ENCODE results near the gene CTTNBP2. TPM values are rescaled to one million over a fixed set of nuclear protein-coding genes. Genes with fewer than 3 reads are reported as not detected.

The CTTNBP2 gene
- polyA plus RNA-seq, 2 of the 4 experiments (the other 2 are of a cell fraction) = 0.18 to 0.25 TPM

DNA sequence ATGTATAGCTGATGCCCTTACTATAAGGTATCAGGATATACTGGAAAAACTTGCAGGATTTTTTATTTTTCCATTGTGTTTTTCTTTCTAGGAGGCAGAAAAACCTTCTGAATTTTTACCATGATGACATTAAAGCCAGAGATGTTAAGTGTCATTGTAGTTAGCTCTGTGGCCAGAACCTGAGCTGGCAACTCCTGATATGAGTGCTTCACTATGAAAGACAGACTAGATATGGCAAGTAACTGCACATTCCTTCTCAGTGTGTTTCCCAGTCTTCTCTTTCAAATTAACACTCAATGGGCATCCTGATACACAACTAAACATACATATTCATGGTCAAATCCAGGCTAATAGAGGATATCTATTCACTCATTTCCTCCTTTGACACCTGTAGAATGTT is 166.2 kb downstream of the CTTNBP2 start:
- FAIRE-seq = no peak
- Histone ChIP-seq H3K4me1 (0 out of 3 replicates have a peak, but pooled peaks cover 6% of the 10 kb centered on the region), H3K27ac (no peak overlapping the region), H3K4me2 (no peak overlapping the region), H3K4me3 (no peak overlapping the region), H3K9me3 (no peaks in the 10 kb centered on the region)
- TF ChIP-seq POLR2A (IDR thresholded peaks at IDR 0.05; ENCODE audit: low read length) = no peak
- TF ChIP-seq NPAS2 (CRISPR knock-in tag; IDR thresholded peaks at IDR 0.05; ENCODE audit: borderline replicate concordance) = no peak
- no peak for TF ChIP-seq FOSB (CRISPR knock-in tag; IDR thresholded peaks at IDR 0.05)
- TF ChIP-seq, protein P1, sequence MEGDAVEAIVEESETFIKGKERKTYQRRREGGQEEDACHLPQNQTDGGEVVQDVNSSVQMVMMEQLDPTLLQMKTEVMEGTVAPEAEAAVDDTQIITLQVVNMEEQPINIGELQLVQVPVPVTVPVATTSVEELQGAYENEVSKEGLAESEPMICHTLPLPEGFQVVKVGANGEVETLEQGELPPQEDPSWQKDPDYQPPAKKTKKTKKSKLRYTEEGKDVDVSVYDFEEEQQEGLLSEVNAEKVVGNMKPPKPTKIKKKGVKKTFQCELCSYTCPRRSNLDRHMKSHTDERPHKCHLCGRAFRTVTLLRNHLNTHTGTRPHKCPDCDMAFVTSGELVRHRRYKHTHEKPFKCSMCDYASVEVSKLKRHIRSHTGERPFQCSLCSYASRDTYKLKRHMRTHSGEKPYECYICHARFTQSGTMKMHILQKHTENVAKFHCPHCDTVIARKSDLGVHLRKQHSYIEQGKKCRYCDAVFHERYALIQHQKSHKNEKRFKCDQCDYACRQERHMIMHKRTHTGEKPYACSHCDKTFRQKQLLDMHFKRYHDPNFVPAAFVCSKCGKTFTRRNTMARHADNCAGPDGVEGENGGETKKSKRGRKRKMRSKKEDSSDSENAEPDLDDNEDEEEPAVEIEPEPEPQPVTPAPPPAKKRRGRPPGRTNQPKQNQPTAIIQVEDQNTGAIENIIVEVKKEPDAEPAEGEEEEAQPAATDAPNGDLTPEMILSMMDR (IDR thresholded peaks at IDR 0.05) = no peak
- no peak for TF ChIP-seq MYC (IDR thresholded peaks at IDR 0.05; ENCODE audit: borderline replicate concordance, low read length)
- TF ChIP-seq HDAC2 (IDR thresholded peaks at IDR 0.05) = no peak
- TF ChIP-seq EP300 (IDR thresholded peaks at IDR 0.05) = no peak
- TF ChIP-seq CHD2 (IDR thresholded peaks at IDR 0.05; ENCODE audit: low read length, partially characterized antibody) = no peak
- TF ChIP-seq CBX8 (IDR thresholded peaks at IDR 0.05) = no peak
- TF ChIP-seq, protein P2, sequence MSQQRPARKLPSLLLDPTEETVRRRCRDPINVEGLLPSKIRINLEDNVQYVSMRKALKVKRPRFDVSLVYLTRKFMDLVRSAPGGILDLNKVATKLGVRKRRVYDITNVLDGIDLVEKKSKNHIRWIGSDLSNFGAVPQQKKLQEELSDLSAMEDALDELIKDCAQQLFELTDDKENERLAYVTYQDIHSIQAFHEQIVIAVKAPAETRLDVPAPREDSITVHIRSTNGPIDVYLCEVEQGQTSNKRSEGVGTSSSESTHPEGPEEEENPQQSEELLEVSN (IDR thresholded peaks at IDR 0.05; ENCODE audit: borderline replicate concordance, low read depth) = no peak
- no peak for TF ChIP-seq MAZ (IDR thresholded peaks at IDR 0.05; ENCODE audit: borderline replicate concordance, low read depth, low read length)
- no peak for TF ChIP-seq JUN (IDR thresholded peaks at IDR 0.05)
- TF ChIP-seq KDM1A (IDR thresholded peaks at IDR 0.05; ENCODE audit: low read depth) = no peak
- no peak for TF ChIP-seq BCL3 (IDR thresholded peaks at IDR 0.05)
- POLR2A ChIA-PET = no interaction called here
- CTCF ChIA-PET = interaction anchor here (2.4 kb wide), 1 partner anchor 9 kb away, joined by 8 read pairs; no protein-coding TSS in a partner anchor
- DNase-seq (ENCODE audit: low read depth in 1 of 2, low spot score in 1 of 2) = no peak
- no peak for ATAC-seq

DNA sequence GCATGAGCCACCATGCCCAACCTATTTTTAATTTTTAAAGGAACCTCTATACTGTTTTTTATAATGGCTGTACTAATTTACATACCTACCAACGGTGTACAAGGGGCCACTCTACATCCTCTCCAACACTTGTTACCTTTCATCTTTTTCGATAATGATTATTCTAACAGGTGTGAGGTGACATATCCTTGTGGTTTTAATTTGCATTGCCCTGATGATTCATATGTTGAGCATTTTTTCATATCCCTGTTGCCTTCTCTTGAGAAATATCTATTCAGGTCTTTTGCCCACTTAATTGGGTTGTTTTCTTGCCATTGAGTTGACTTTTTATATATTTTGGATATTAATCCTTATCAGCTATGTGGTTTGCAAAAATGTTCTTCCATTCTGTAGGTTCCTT is 167.0 kb downstream of the CTTNBP2 start:
- Histone ChIP-seq H3K4me1 (0 out of 3 replicates have a peak, but pooled peaks cover 6% of the 10 kb centered on the region), H3K9me3 (no peaks in the 10 kb centered on the region), H3K27ac (no peak overlapping the region), H3K4me3 (no peak overlapping the region), H3K4me2 (no peak overlapping the region)
- CTCF ChIA-PET = interaction anchor here (2.4 kb wide), 1 partner anchor 10 kb away, joined by 8 read pairs; no protein-coding TSS in a partner anchor
- DNase-seq (ENCODE audit: low read depth in 1 of 2, low spot score in 1 of 2) = no peak
- FAIRE-seq = no peak
- TF ChIP-seq POLR2AphosphoS2 (conservative IDR thresholded peaks at IDR 0.05; ENCODE audit: low read length) (no peak), TP53 (CRISPR knock-in tag; IDR thresholded peaks at IDR 0.05) (no peak), ELK1 (IDR thresholded peaks at IDR 0.05; ENCODE audit: low read depth, low read length) (no peak), CBX8 (IDR thresholded peaks at IDR 0.05) (no peak), JUN (IDR thresholded peaks at IDR 0.05) (no peak), CHD2 (IDR thresholded peaks at IDR 0.05; ENCODE audit: low read length, partially characterized antibody) (no peak), CBX2 (IDR thresholded peaks at IDR 0.05; ENCODE audit: borderline replicate concordance, low read depth) (no peak)
- no peak for ATAC-seq
- POLR2A ChIA-PET = no interaction called here
- 55% methylated on average over 2 of the region's 2 CpGs for WGBS (ENCODE audit: missing lambda C conversion rate)

DNA sequence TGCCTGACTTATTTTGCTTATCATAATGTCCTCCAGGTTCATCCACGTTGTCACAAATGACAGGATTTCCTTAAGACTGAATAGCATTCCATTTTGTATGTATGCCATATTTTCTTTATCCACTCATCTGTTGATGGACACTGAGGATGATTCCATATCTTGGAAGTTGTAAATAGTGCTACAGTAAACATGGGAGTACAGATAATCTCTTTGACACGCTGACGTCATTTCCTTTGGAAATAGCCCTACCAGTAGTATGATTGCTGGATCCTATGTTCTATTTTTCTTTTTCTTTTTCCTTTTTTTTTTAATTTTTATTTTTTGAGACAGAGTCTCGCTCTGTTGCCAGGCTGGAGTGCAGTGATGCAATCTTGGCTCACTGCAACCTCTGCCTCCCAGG is 167.6 kb downstream of the CTTNBP2 start:
- POLR2A ChIA-PET = no interaction called here
- FAIRE-seq (no peak), ATAC-seq (no peak), DNase-seq (ENCODE audit: low read depth in 1 of 2, low spot score in 1 of 2) (no peak)
- Histone ChIP-seq H3K4me1 (0 out of 3 replicates have a peak, but pooled peaks cover 6% of the 10 kb centered on the region), H3K9me3 (no peaks in the 10 kb centered on the region), H3K4me2 (no peak overlapping the region), H3K27ac (no peak overlapping the region), H3K4me3 (no peak overlapping the region)
- 70% methylated on average over 4 of the region's 4 CpGs for WGBS (ENCODE audit: missing lambda C conversion rate)
- CTCF ChIA-PET = interaction anchor here (2.4 kb wide), 1 partner anchor 10 kb away, joined by 8 read pairs; no protein-coding TSS in a partner anchor
- TF ChIP-seq CBX8 (IDR thresholded peaks at IDR 0.05) (no peak), HOXB5 (CRISPR knock-in tag; IDR thresholded peaks at IDR 0.05) (no peak), JUNB (IDR thresholded peaks at IDR 0.05) (no peak), MAFK (IDR thresholded peaks at IDR 0.05; ENCODE audit: partially characterized antibody) (no peak), GATA3 (IDR thresholded peaks at IDR 0.05; ENCODE audit: borderline replicate concordance) (no peak), EP300 (IDR thresholded peaks at IDR 0.05) (no peak)
- TF ChIP-seq, protein P3, sequence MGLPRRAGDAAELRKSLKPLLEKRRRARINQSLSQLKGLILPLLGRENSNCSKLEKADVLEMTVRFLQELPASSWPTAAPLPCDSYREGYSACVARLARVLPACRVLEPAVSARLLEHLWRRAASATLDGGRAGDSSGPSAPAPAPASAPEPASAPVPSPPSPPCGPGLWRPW (IDR thresholded peaks at IDR 0.05) = no peak

Measured in A549 (cell line).